GM10847 (cell line): Measurements from ENCODE around the gene POLL.

Source experiments
- POLR2A ChIP-seq: IDR thresholded peaks from 2 replicates; pipeline ENCODE4 v1.6.1; 2011; ENCODE audit not compliant: insufficient read length; ENCODE audit errors: extremely low read depth

POLL gene

DNA sequence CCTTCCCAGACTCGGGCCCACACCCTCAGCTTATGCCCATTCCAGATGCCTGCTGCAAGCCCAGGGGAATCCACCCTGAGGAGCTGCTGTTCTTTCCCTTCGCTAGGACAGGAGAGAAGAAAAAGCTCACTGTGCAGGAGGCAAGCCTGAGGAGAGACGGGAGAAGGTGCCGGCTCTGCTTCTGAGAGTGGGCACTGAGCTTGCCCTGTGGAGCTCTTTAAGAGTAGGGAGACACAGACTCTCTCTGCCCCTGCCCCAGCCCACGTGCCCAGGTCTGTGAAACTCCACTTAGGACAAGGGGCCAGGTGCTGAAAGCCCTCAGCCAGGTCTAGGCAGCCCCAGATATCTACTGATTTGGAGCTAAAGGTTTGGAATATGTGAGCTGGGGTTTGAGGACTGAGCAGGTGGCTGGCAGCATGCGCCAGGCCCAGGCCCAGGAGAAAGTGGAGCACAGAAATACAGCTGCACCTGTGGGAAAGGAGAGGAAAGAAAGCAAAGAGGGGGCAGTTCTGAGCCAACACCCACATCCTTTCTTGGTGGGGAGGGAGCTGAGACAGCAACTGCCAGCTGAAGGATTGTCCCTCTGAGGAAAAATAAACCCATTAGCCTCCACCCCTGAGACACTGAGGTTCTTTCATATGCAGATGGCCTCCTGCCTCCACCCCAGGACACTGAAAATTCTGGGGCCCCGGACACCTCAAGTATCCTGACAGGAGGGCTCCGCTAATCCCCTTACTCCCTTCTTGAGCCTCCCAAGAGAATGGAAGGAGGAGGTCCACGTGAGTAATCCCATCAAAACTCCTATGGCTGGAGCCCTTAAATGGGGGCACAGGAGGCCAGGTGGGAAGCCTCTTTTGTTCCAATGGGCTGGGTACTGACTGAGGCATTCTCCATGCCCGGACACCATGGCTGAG is 7.3 kb downstream of the POLL start:
- no peak for TF ChIP-seq POLR2A

DNA sequence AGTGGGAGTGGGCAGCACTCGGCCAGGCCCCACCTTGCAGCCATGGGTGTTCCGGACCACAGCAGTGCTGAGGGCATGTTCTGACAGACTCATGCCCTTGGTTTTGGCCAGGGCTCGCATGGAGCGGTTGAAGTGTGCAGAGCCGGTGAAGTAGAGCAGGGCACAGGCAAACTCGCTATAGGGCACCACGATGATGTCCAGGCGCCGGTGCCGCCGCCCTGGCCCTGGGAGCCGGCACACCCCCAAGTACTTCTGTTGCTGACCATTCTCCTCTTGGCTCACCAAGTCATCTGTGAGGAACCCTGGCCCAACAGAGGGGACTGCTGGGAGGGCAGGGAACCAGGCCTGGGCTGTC is 8.6 kb downstream of the POLL start:
- no peak for TF ChIP-seq POLR2A

DNA sequence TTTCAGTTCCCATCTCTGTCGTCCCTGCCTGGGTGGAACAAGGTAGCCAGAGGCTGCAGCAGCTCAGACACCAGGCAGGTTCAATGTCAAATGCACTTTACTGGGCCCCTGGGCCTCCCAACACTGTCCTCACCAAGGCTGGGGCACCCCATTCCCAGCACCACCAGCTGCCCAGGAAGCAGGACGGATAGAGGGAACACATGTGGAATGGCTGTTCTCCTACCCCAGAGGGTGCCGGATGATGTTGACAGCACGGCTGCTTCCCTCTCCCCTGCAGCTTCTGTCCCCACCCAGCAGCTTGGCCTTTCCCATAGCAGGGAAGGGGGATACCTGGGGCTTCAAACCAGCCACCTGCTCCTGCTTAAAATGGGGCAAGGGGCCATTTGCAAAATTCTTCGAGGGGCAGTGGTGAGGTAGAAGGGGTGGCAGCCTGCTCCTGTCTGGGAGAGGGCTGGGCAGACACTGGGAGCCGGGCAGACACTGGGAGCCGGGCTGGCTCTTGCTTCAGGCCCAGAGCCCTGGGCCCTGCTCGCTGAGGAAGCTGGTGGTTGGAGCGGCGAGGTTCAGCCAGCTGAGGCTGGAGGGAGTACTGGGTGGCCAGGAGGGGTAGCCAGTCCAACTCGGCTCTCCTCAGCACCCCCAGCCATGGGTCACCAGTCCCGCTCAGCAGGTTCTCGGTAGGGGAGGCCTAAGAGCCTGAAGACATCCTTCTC is 9.1 kb downstream of the POLL start:
- TF ChIP-seq POLR2A: no peak

GRCh38 chr10:101578192-101578591 is 9.9 kb downstream of the POLL start:
- TF ChIP-seq POLR2A: no peak

- TF ChIP-seq POLR2A: no peak
Measured at GRCh38 chr10:101577121-101577871, 10.8 kb downstream of the POLL start.

- TF ChIP-seq POLR2A: no peak
Measured at GRCh38 chr10:101576211-101576863, 11.7 kb downstream of the POLL start.

DNA sequence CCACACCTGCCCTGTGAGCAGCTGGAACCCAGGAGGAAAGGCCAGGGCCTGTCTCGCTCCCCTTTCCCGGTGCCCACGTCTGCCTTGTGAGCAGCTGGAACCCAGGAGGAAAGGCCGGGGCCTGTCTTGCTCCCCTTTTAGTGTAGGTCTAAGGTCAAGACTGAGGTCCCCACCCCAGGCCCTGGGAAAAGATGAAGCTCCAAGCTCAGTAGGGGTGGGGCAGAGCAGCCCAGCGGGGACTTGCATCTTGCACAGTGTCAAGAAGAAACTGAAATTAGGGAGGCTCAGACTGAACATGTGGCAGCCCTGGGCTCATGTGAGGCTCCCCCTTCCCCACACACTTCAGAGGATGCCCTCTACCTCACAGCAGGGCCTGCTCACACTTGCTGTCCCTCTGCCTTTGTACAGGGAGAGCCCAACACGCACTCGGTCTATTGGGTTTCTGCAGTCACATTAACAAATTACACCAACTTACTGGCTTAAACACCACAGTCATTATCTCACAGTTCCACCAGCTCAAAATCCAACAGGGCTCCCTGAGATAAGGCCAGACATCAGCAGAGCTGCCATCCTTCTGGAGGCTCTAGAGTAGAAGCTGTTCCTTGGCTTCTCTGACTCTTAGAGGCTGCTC is 12.4 kb downstream of the POLL start:
- no peak for TF ChIP-seq POLR2A

GRCh38 chr10:101575091-101575490 is 13.0 kb downstream of the POLL start:
- no peak for TF ChIP-seq POLR2A

DNA sequence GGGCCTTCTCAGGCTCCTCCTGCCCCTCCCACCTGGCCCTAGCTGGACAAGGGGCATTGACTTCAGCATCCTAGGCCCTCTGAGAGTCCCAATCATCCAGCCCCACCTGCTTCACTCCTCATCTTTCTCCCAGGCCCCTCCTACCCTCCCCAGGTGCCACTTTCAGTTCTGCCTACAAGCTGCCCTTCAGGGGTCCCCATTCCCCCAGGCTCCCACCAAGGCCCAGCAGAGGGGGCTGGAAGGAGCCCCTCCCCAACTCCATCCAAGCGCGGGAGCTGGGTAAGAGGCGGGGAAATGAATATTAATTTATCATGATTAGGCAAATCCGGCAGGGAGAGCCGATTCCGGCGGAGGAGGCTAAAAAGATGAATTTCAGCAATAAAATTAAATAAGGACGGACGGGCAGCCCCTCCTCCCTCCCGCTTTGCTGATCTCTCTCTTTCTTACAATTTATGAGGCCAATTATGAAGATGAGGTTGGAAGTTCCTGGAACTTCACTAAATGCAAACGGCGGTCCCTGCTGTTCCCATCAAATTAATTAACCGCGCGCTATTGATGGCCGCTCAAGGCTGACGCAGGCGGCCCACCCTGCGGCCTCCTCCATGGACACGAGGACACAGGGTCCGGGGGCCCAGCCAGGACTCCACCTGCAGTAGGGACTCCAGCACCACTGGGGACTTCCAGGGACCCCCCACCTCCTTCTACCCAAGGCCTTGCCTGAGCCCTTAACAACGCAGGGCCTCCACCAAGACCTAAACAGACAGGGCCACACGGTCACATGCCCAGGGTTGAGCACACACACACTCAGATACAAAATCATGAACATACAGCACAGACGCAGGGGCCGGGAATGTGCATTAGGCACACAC is 13.9 kb downstream of the POLL start:
- TF ChIP-seq POLR2A: no peak

GRCh38 chr10:101572785-101573184 is 15.3 kb downstream of the POLL start:
- no peak for TF ChIP-seq POLR2A

- TF ChIP-seq POLR2A: no peak
Measured at GRCh38 chr10:101572126-101572525, 15.9 kb downstream of the POLL start.

GRCh38 chr10:101571271-101571925 is 16.7 kb downstream of the POLL start:
- no peak for TF ChIP-seq POLR2A

DNA sequence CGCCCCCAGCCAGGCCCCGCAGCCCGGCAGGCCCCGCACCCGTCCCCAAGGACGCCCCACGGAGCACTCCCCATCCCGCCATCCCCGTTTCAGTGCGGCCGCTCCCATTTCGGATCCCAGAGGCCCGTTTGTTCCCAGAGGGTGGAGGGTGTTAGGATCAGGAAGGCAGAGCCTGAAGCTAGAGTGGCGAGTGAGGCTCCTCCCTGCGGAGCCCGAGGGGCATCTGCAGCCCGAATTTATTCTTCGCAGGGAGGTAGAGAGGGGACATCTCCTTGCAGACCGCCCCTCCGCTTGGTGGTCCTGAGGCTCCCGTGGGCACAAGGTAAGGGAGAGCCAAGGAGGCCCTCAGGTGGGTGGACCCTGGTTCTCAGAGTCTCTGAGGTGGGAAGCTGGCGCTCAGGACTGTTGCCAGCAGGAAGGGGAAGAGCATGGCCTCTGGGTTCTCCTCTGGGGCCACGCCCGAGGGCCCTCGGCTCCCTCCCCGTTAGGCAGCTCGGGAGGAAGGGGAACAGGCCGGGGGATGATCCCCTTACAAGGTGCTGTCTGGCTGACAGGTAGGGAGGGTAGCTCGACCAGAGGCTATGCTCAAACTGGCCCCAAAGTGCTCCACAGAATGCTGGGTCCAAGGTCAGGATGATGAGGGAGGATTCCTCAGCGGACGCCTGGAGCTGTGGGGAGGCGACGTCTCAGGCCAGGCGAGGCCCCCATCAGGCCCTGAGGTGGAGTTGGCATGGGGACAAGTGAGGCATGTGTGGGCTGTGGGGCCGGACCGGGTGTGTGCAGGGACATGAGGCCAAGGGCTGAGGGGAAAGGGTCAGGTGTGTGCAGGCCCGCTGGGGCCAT is 17.4 kb downstream of the POLL start:
- no peak for TF ChIP-seq POLR2A
